Adrenal gland (tissue), 12 donors: ENCODE results near the gene DAB2IP. TPM values are rescaled to one million over a fixed set of nuclear protein-coding genes. Genes with fewer than 3 reads are reported as not detected.

ENCODE experiments used
- DNase-seq, 7 donors: peaks; one replicate each; pipeline ENCODE4 v3.0.0-alpha.2; 2019 to 2020
- H3K27ac ChIP-seq, 5 donors: fragments of 200-600 bp; sonication (generic) in 4 of 5; 1 replicate in 3 of 5; 2 replicates in 2 of 5; pipeline versions ENCODE4 v1.5.1 to v1.8.0; 2016 to 2020; ENCODE audit warnings: mild to moderate bottlenecking in 1 of 5
- H3K27me3 ChIP-seq: fragments of 200-600 bp; 2 replicates; pipeline ENCODE4 v1.8.0; 2021
- H3K36me3 ChIP-seq, 2 donors: fragments of 200-600 bp; replicated peaks in 1 of 2; 1 replicate in 1 of 2; 2 replicates in 1 of 2; pipeline versions ENCODE4 v1.5.1 to v1.8.0; 2018 to 2022
- H3K4me1 ChIP-seq, 2 donors: fragments of 200-600 bp; replicated peaks in 1 of 2; 1 replicate in 1 of 2; 2 replicates in 1 of 2; pipeline versions ENCODE4 v1.5.1 to v1.8.0; 2018 to 2021
- H3K4me3 ChIP-seq, 4 donors: fragments of 200-600 bp; sonication (generic) in 3 of 4; one replicate each; pipeline ENCODE4 v1.5.1; 2016 to 2018
- H3K9me3 ChIP-seq, 3 donors: fragments of 200-600 bp; sonication (generic) in 1 of 3; replicated peaks in 1 of 3; 1 replicate in 2 of 3; 2 replicates in 1 of 3; pipeline versions ENCODE4 v1.5.1 to v1.8.0; 2016 to 2021
- CTCF ChIP-seq, 6 experiments: fragments of 450-650 bp in 4 of 6; fragments of 200-600 bp in 2 of 6; sonication (generic) in 1 of 6; IDR thresholded peaks; 1 replicate in 5 of 6; 2 replicates in 1 of 6; pipeline versions ENCODE4 v1.5.1 to v1.8.0; 2016 to 2021; ENCODE audit warnings: antibody characterized with exemption in 6 of 6, mild to moderate bottlenecking in 2 of 6, moderate library complexity in 1 of 6
- POLR2A ChIP-seq, 2 donors: fragments of 450-650 bp; IDR thresholded peaks; one replicate each; pipeline ENCODE4 v1.6.1; 2017; ENCODE audit warnings: antibody characterized with exemption in 2 of 2, mild to moderate bottlenecking in 2 of 2, moderate library complexity in 1 of 2
- WGBS, 4 donors: extraction: QIAGEN DNeasy Blood & Tissue Kit in 2 of 4; methylation state at CpG; one replicate each; pipeline versions ENCODE4 v1.1.5 to v1.1.7; 2013 to 2017; 5-methylcytosine and 5-hydroxymethylcytosine counted together
- intact Hi-C, 2 donors: fragments of 100-400 bp; cut with DNase I; formaldehyde crosslinking; loops; one replicate each; pipeline versions ENCODE4 v1.14.1 to v1.15.0; 2022 to 2023
- polyA plus RNA-seq, 3 donors: library from polyadenylated mRNA; stranded (reverse); fragments of 200-250 nt in 2 of 3; fragments of 350-450 nt in 1 of 3; fragmentation: Illumina TruSeq in 1 of 3; extraction: RNeasy Lipid Tissue Mini Kit (QIAGEN cat#74804) in 1 of 3; gene quantifications; one replicate each; pipeline ENCODE4 v1.2.3, GENCODE V29; 2013 to 2014
- total RNA-seq, 9 donors: library from RNA; depleted of rRNA in 4 of 9; stranded (reverse); fragments of >200 nt in 4 of 9; fragments of 120-200 nt in 1 of 9; fragmentation: NEBNext Ultra II Directional in 1 of 9; extraction: Animal tissue kit (Norgen Biotek cat#: 25700) in 1 of 9; gene quantifications; one replicate each; pipeline versions ENCODE4 v1.1.0 to v1.2.4, GENCODE V29; 2013 to 2023
- donor health status: healthy with polysubstance abuse.
- donor health status: Bipolar disorder and iron deficiency.
- donor health status: DM: yes; HTN: yes; CAD: no.
- donor health status: DM: no; HTN: no; CAD: no.
- donor health status: DM: no; HTN: no; CAD: no.
- donor health status: DM: yes; HTN: yes; CAD: no.

Gene DAB2IP
- total and polyA plus RNA-seq, 12 donors: 12.0 to 52.2 (median 43.9) TPM

GRCh38 chr9:121822093-121823085 is 171.0 kb downstream of the DAB2IP start:
- Histone ChIP-seq H3K4me1 (peaks cover 0 to 7% of the 10 kb centered on the region in 2 donors), H3K36me3 (no peaks in the 10 kb centered on the region), H3K4me3 (no peak overlapping the region), H3K27me3 (no peaks in the 10 kb centered on the region), H3K9me3 (no peaks in the 10 kb centered on the region), H3K27ac (no peak overlapping the region)
- WGBS, 4 donors: 72 to 89% (median 87%) methylated on average over 15 to 34 of the region's 34 CpGs
- TF ChIP-seq CTCF (IDR thresholded peaks at IDR 0.05) (no peak), POLR2A (IDR thresholded peaks at IDR 0.05) (no peak)
- intact Hi-C loops: no loop called here
- no peak for DNase-seq

GRCh38 chr9:121823451-121824169 is 172.2 kb downstream of the DAB2IP start:
- TF ChIP-seq CTCF (IDR thresholded peaks at IDR 0.05) (no peak), POLR2A (IDR thresholded peaks at IDR 0.05) (no peak)
- 92 to 97% (median 94%) methylated on average over 13 of the region's 13 CpGs for WGBS, 4 donors
- no peak for DNase-seq

GRCh38 chr9:121824651-121825030 is 173.2 kb downstream of the DAB2IP start:
- intact Hi-C loops: no loop called here
- Histone ChIP-seq H3K9me3 (no peaks in the 10 kb centered on the region), H3K27ac (no peak overlapping the region), H3K4me1 (peaks cover 0 to 7% of the 10 kb centered on the region in 2 donors), H3K4me3 (no peak overlapping the region), H3K36me3 (no peaks in the 10 kb centered on the region), H3K27me3 (no peaks in the 10 kb centered on the region)
- no peak for DNase-seq
- TF ChIP-seq CTCF (IDR thresholded peaks at IDR 0.05) (no peak), POLR2A (IDR thresholded peaks at IDR 0.05) (no peak)
- whole genome bisulfite sequencing, 4 donors: 64 to 89% (median 80%) methylated on average over 3 to 4 of the region's 4 CpGs

More at GRCh38 chr9:121823451-121824169, 172.2 kb downstream of the DAB2IP start:
- Histone ChIP-seq H3K27me3 (no peaks in the 10 kb centered on the region), H3K4me3 (no peak overlapping the region), H3K9me3 (no peaks in the 10 kb centered on the region), H3K27ac (no peak overlapping the region), H3K36me3 (no peaks in the 10 kb centered on the region), H3K4me1 (peaks cover 0 to 7% of the 10 kb centered on the region in 2 donors)
- intact Hi-C loops: no loop called here

GRCh38 chr9:121825031-121825691 is 173.7 kb downstream of the DAB2IP start:
- no peaks in the 10 kb centered on the region for H3K9me3 ChIP-seq
- intact Hi-C loops: no loop called here
- 57 to 65% (median 65%) methylated on average over 10 to 12 of the region's 12 CpGs for WGBS, 4 donors
- peaks cover 0 to 7% of the 10 kb centered on the region in 2 donors for H3K4me1 ChIP-seq
- peak in 4 of 7 donors; percentile 33 to 68 (median 46) for DNase-seq
- no peaks in the 10 kb centered on the region for H3K36me3 ChIP-seq
- no peak overlapping the region for H3K27ac ChIP-seq
- TF ChIP-seq POLR2A (IDR thresholded peaks at IDR 0.05): no peak
- no peak for TF ChIP-seq CTCF (IDR thresholded peaks at IDR 0.05)
- H3K4me3 ChIP-seq: no peak overlapping the region
- H3K27me3 ChIP-seq: no peaks in the 10 kb centered on the region
